Fibroblast of pulmonary artery (primary cell): ENCODE data around the gene TRAF6.

Experiments used
- DNase-seq: peaks from one replicate; pipeline ENCODE4 v3.0.0-alpha.2; 2010; ENCODE audit warnings: low read depth
- H3K4me3 ChIP-seq: replicated peaks from 2 replicates; pipeline ENCODE4 v1.5.1; 2011; ENCODE audit warnings: low read depth, mild to moderate bottlenecking, control low read depth, low read length, moderate library complexity
- TF ChIP-seq, protein P1 (sequence below): IDR thresholded peaks from 2 replicates; pipeline ENCODE4 v1.5.1; 2011; ENCODE audit warnings: mild to moderate bottlenecking, control low read depth, low read length, inconsistent platforms; ENCODE audit errors: missing control alignments

TRAF6 gene

DNA sequence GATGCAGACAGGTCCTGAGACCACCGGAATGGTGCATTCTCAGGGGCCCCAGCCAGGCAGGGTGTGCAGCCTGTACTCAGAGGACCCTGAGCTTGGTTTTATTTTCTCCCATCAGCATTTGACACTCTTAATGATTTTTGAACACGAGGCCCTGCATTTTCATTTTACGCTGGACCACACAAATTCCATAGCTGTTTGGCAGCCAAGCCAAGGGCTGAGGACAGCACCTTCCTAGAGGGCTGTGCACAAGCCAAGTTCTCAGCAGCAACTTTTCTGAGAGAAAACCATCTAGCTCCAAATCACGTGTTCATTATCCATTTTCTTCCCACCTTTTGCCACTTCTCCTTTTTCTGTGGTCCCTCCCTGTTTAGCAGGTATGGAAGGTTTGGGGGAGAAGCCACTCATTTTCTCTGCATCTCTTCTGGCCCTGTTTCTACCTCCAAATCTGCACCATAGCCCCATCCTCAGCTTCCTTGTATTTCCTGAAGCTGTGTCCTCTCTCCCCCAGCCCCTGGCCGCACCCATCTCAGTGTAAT, 60.4 kb downstream of the TRAF6 start:
- TF ChIP-seq, protein P1, sequence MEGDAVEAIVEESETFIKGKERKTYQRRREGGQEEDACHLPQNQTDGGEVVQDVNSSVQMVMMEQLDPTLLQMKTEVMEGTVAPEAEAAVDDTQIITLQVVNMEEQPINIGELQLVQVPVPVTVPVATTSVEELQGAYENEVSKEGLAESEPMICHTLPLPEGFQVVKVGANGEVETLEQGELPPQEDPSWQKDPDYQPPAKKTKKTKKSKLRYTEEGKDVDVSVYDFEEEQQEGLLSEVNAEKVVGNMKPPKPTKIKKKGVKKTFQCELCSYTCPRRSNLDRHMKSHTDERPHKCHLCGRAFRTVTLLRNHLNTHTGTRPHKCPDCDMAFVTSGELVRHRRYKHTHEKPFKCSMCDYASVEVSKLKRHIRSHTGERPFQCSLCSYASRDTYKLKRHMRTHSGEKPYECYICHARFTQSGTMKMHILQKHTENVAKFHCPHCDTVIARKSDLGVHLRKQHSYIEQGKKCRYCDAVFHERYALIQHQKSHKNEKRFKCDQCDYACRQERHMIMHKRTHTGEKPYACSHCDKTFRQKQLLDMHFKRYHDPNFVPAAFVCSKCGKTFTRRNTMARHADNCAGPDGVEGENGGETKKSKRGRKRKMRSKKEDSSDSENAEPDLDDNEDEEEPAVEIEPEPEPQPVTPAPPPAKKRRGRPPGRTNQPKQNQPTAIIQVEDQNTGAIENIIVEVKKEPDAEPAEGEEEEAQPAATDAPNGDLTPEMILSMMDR = no peak
- DNase-seq = peak; percentile 23
- no peak overlapping the region for H3K4me3 ChIP-seq

DNA sequence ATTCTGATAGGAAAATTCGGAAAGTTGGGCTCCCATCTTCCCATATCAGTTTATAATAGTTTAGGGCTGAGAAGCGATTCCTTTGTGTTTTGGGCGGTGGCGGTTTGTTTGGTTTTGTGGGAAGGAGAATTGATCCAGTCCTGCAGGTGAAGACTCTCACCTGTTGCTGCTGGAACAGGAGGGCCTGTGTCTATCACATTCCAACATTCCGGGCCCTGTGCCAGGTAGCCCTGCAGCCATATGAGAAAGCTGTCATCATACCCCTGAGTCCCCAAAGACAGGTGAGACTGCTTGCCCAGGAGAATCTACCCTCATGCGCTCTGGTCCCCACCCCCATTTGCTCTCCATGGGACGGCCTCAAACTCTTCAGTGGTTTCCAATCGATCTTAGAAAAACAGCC, 62.1 kb downstream of the TRAF6 start:
- TF ChIP-seq, protein P1 = no peak
- DNase-seq = no peak
- no peak overlapping the region for H3K4me3 ChIP-seq

DNA sequence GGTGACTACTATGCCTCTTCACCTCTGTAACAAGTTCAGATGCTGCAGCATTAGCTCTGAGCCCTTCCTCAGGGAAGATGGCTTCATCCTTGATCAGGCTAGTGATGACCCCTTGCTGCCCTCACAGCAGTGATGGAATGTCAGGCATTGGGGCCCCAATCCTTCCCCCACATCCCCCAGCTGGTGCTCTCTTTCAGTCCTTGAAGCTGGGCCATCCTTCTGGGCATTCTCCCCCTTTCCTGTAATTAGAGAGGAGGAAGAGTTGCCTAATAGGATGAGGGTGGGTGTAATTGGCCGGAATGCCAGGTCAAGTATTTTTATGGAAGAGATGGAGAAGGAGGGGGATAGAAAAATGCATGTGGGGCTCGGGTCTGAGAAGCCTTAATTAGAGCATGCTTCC, 62.6 kb downstream of the TRAF6 start:
- peak; percentile 32 for DNase-seq
- no peak overlapping the region for H3K4me3 ChIP-seq
- TF ChIP-seq, protein P1 = no peak

DNA sequence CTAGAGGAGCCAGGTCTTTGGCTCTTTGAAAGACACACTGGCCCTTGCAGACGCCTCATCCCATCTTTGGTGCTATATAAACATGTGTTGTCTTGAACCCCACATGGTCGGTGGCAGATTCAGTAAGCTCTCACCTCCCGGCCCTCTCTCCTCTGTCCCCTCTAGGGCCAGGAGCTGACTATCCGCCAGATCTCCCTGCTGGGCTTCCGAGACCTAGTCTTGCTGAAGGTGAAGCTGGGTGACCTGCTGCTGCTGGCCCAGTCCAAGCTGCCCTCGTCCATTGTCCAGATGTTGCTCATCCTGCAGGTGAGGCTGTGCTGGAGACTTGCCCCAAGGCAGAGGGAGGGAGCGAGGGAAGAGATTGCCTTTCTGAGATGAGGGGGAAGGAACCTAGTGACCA, 63.9 kb downstream of the TRAF6 start:
- H3K4me3 ChIP-seq = no peak overlapping the region
- DNase-seq = no peak
- TF ChIP-seq, protein P1 = no peak

DNA sequence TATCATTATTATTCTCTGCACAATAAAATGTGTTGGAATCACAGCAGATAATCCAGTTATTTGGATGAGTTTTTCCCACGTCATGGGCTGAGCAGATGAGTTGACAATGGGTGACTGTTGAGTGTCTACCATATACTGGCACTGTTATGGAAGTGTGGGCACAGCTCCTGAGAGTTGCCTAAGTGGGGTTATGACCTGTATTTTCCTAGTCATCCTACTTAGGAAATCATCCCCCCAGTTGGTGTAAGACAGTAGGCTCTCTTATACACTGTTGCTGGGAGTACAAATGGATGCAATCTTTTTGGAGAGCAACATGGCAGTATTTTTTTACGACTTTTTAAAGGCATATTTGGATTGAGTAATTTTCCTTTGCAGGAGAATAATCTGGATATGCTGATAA, 66.4 kb downstream of the TRAF6 start:
- no peak overlapping the region for H3K4me3 ChIP-seq
- TF ChIP-seq, protein P1 = no peak
- no peak for DNase-seq

DNA sequence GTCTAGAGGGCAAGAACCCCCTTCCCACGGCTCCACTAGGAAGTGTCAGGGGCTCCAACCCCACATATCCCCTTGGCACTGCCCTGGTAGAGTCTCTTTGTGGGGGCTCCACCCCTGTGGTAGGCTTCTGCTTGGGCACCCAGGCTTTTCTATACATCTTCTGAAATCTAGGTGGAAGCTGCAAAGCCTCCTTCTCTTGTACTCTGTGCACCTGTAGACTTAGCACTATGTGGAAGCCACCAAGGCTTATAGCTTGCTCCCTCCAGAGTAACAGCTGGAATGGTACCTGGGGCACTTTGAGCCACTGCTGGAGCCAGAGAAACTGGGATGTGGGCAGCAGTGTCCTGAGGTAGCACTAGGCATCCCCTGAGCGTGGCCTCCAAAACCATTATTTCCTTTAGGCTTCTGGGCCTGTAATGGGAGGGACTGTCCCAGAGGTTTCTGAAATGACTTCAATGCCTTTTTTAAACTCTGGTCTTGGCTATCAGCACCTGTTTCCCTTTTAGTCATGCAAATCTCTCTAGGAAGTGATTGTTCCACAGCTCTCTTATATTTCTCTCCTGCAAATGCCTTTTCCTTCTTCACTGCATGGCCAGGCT, 68.4 kb downstream of the TRAF6 start:
- H3K4me3 ChIP-seq = no peak overlapping the region
- no peak for DNase-seq
- TF ChIP-seq, protein P1 = no peak

DNA sequence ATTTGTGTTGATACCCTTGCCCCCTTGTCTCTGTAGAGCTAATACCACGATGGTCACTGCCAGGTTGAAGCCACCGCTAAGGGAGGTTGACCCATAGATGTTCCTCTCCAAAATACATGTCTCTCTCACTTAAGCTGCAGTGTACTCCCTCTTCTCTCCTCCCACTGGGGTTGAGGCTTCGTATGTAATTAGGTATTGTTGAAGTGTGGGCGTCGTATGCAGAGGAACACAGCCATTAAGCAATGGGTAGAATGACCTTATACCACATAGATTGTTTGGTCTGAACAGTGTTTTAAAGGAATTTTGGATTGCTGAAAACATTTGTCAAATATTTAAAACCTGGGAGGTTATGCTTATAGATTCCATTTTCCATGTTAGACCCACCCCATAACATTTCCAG, 71.9 kb downstream of the TRAF6 start:
- TF ChIP-seq, protein P1 = no peak
- DNase-seq = no peak

More for the DNA sequence above, 71.9 kb downstream of the TRAF6 start:
- H3K4me3 ChIP-seq = no peak overlapping the region
